ENCODE data around the gene PLPP7.
A peak's percentile ranks its signal among the peaks of the same experiment; 100 is the strongest.
"Not testable (repeated sequence)": the region's sequence is repeated elsewhere in the genome, so short reads cannot be mapped to it uniquely, and the experiment has no call there.

PLPP7 gene

GRCh38 chr9:131266266-131267229 lies 23.0 kb upstream of the PLPP7 start:
- peak; percentile 43 for DNase-seq (ENCODE audit: low read depth)

DNA sequence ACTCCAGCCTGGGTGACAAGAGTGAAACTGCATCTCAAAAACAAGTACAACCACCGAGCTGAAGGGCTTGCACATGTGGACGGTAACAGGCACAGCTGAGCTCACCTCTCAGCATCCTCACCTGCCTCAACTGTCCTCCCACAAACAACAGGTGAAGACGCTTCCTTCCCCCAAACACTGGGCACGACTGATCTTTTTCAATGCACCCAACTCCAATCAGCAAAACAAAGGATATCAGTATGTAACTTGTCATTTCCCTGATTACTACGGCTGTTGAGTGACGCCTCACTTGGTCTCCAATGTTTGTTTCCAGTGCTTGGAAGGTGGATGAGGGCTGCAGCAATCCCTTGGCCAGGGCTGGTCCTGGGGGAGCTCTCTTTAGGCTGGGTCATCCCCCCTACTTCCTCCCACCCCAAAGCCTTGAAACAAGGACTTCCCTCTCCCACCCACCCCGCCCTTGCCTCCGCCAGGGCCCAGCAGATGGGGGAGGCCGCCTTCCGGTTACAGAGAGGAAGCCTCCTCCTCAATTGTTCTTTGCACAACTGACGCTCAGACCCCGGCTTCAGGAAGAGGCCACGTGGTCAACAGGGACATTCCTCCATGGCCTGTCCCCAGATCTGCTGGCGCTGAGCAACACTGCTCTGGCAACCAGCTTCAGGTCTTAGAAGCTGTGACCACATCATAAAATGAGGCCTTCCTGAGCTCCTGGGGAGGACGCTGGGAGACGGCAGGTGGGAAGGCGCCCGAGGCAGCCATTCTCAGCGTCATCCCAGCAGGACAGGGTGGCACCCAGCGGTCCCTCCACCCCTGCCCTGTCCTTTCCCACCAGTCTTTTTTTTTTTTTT lies 19.1 kb upstream of the PLPP7 start:
- DNase-seq (ENCODE audit: low read depth) = peak; percentile 55

DNA sequence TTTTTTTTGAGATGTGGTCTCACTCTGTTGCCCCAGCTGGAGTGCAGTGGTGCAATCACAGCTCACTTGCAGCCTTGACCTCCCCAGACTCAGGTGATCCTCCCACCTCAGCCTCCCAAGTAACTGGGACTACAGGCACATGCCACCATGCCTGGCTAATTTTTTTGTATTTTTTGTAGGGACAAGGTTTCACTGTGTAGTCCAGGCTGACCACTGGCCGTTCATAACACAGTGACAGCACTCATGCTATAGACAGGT lies 18.6 kb upstream of the PLPP7 start:
- not testable (repeated sequence) for DNase-seq (ENCODE audit: low read depth)

DNA sequence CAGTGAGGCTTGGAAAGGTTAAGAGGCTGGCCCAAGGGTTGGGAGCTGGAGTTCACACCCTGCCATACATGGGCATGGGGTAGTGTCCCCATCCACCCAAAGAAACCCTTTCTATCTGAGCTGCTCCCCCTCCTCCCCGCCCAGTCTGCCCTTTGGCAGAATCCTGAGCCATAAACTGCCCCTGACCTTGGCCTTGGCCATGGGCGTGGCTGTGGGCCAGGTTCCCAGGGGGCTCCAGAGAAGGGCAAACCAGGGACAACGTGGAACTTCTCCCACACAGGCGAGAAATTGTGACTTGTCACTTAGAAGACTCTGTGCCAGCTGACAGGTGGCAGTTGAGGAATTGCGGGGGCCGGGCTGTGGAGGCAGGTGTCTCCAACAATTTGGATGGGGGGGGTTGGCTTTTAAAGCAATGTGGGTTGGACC lies 18.0 kb upstream of the PLPP7 start:
- DNase-seq (ENCODE audit: low read depth) = no peak

DNA sequence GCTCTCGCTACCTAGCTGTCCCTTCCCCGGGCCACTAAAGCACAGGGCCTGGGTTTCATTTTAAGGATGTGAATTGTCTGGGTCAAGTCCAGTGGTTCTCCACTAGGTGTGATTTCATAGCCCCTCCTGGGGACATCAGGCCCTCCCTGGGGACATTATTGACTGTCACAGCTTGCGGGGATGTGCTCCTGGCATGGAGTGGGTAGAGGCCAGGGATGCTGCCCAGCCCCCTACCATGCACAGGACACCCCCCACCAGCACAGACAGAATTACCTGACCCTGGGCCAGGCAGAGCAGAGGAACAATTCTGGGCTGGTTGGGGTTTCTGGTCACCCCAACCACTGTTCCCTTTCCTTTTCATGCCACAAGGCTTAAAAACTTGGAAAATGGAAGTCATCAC lies 17.3 kb upstream of the PLPP7 start:
- DNase-seq (ENCODE audit: low read depth) = no peak

DNA sequence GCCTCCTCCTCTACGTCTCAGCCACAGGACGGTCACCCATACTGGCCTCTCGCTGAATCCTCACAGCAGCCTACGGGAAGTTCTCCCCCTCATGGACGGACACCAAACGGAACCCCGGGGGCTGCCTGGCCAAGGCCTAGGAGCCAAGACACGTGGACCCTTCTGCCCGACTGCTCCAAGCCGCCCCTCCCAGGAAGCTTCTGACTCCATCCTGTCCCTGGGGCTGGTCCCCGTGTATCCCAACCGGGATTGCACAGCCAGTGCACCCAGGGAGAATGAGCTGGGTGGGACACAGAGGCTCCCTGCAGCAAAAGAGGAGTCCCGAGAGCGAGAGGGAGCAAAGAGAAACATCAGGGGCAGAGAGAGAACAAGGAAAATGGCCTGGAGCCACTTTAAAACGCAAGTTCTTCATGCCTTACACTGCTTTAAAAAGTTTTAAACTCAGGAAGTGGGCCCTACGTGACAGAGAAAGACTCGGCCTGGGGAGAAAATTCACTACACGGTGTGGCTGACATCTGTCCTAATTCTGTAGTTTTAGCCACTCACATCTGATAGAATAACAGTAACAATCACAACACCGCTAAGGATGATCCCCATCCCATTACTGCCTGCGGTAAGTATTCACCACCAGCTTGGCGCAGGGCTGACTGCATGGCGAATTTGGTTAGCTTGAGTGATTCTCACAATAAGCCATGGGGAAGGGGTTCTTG lies 16.2 kb upstream of the PLPP7 start:
- DNase-seq (ENCODE audit: low read depth) = no peak

DNA sequence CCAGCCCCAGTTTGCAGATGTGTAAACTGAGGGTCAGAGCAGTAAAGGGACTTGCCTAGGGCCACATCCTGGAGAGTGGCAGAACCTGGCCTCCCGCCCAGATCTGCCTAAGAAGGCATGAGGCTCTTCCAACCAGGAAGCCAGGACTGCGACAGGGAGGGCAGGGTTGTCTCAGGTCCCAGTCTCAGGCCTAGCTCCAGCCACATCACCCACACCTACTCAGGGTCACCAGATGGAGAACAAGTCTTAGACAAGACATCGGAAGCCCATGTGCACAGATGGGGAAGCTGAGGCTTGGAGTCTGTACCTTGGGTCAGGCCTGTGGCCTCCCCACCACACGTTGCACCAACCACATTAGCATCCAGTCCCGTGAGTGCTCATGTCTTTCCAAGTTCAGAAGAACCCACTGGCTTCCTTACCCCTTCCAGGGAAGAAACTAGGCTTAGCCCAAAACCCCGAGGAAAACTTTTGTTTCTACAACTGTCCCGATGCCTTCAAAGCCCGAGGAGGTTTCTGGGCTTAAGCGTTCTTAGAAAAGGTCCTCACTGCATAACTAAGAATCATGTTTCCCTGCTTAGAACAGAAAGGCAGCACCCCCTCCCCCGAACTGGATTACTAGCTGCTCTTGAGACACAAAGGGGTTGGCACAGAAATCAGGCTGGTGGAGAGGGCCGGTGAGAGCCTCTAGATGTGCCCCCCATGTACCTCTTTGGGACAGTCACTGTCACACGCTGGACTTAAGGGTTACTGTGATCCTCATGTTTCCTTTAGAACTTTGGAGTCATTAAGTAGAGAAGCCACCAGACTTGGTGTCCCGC lies 15.5 kb upstream of the PLPP7 start:
- DNase-seq (ENCODE audit: low read depth) = no peak

DNA sequence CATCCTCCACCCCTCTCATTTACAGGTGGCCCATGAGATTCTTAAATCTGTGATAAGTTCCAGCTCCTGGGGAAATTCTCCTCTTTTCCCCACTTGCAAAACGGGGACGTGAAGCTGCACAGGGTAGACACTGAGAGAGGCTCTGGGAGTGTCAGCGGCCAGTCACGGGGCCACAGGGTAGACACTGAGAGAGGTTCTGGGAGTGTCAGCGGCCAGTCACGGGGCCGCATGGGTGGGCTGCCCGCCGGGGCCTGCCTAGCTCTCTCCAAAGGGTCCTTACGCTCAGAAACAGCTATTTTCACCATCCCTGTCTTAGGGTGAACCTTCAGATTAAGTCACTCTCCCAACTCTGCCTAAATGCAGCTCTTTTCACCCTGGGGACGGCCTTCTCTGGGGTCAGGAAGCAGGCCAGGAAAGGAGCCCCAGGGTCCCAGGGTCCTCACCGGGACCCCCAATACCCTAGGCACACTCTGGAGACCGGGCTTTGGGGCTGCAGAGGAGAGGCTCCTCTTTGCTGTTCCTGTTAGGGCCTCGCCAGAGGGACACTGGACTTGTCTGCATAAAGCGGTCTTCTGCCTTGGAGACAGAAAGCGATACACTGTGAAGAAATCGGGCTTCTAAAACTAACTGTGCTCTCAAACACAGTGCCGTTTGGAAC lies 14.7 kb upstream of the PLPP7 start:
- no peak for DNase-seq (ENCODE audit: low read depth)

- no peak for DNase-seq (ENCODE audit: low read depth)
Measured at GRCh38 chr9:131275332-131276093, 14.0 kb upstream of the PLPP7 start.

DNA sequence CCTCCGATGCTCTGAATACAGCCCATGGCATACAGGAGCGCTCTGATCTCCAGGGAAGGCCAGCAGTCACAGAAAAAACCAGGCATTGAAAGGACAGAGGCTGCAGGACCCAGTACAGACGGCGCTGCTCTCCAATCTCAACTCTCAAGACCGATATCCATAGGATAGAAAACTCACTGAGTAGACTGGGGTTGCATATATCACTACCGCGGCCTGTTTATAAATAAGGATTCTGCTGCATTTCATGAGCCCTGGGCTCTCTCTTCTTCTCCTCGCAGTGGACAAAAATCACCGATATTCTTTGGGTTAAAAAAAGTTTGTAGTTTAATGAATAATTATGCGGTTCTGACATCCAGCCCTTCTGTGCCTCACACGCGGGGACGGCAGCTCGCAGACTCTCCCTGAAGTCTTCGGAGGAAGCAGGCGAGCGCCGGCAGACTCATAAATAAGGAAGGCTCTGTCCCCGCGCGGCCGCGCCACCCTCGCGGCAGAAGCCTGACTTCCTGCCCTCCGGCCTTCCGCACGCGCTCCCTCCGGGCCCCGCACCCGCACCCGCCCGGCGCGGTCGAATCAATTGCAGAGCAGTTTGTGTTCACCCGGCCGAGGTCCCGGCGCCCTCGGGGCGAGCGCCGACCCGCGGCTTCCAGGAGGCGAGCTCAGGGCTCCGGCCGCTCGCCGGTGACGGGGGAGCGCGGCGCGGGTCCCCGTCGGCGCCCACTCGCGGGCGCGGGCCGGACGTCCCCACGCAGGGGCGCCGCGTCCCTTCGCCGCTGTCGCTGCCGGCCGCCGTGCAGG lies 13.2 kb upstream of the PLPP7 start, which contains the start of gene FAM78A:
Gene FAM78A, minus strand, starts transcription at position 417 of the 795 bp plus-strand sequence. Its CDS starts 331 bp downstream, at position 86.
- no peak for DNase-seq (ENCODE audit: low read depth)

DNA sequence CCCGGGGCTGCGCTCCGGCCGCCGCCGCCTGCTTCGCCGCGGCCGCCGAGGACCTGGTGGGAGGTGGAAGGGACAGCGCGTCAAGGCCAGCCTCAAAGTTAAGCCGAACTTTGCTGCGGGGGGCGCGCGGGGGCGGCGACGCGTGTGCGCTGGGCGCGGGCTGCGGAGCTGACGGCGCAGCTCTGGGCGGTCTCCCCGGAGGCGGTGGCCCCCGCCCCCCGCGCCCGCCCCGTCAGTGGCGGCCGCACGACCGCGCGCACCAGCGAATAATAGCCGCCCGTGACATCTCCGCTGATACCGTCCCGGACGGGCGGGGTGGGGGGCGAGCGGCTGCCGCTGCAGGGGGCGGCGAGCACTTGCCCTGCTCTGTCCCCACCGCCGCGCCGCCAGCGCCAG lies 12.6 kb upstream of the PLPP7 start:
- DNase-seq (ENCODE audit: low read depth) = peak; percentile 40

DNA sequence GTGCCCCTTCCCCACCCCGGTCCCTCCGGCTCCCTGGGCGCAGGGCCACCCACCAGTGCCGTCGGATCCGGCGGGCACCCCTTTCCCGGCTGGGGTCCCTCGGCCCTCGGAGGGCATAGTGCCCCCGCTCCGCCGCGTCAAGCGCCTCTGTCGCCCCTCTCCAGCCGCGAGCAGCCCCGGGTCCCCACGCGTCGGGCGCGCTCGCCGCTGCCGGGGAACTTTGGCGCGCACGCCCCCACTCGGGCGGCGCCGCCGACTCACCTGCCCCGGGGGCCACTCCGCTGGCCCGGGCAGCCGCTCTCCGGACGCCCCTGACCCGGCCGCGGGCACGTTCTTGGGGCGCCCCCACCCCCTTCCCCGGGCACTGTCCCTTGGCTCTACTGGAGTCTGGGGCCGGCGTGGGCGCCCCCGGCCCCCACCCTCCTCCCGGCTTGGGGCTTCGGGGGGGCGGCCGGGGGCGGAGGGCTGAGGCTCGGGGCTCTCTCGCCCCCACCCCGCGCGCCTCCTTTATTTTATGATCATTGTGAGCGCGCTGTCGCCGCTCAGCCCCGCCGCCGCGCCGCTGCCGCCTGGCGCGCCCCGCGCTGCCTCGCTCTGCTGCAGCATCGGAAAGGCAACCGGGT lies 12.1 kb upstream of the PLPP7 start:
- DNase-seq (ENCODE audit: low read depth) = no peak

GRCh38 chr9:131277910-131278701 lies 11.4 kb upstream of the PLPP7 start:
- DNase-seq (ENCODE audit: low read depth) = peak; percentile 70

DNA sequence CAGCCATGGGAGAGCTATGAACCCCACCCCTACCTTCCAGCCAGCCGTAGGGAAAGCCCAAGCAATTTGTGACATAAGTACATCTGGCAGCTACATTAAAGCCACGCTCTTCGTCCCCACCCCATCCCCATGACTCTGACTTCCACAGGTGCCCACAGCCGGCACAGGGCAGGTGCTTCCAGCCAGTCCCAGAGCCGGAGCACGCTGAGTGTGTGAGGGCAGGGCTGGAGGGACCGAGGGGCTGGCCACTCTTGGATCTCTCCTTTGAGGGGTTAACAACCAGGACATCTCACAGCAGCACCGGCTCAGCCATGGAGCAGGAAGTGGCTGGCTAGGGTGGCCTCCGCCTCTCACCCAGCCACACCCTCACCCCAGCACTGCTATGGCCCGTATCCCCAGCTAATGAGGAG lies 10.8 kb upstream of the PLPP7 start:
- DNase-seq (ENCODE audit: low read depth) = peak; percentile 34

DNA sequence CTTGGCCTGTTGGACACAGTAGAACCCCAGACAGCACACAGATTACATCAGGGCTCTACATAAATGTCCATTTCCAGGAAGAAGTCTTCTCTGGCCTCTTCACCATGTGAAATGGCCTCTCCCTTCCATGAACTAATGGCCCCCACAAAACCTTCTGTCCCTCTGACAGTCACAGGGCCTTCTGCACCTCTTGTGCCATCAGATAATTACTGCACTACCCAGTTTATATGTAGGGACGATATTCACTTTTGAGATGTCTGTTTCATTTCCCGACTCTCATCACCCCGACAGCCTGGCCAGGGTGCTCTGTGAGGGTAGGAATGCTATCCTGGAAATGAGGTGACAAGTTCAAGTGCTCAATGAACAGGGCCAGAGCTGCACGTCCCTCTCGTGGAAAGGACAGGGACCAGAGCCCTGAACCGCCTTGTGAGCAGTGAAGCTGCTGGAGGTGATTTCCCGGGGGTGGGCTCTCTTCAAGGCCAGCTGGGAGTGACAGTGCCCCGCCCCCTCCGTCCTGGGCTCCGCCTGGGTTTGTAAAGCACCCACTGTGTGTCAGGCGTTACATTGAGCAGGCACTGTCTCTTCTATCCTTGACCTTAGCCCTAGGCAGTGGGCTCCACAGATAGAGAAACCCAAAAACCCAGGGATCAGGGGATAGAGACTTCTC lies 10.2 kb upstream of the PLPP7 start:
- no peak for DNase-seq (ENCODE audit: low read depth)

GRCh38 chr9:131279863-131280570 lies 9.5 kb upstream of the PLPP7 start:
- no peak for DNase-seq (ENCODE audit: low read depth)

- no peak for DNase-seq (ENCODE audit: low read depth)
Measured at GRCh38 chr9:131280660-131281059, 8.9 kb upstream of the PLPP7 start.

Data from T-helper 22 cell (primary cell).